ENCODE measurements around the gene CIB2.
A peak's percentile ranks its signal among the peaks of the same experiment; 100 is the strongest.

The CIB2 gene

GRCh38 chr15:78064544-78064943 lies 66.7 kb downstream of the CIB2 start:
- no peak for DNase-seq

DNA sequence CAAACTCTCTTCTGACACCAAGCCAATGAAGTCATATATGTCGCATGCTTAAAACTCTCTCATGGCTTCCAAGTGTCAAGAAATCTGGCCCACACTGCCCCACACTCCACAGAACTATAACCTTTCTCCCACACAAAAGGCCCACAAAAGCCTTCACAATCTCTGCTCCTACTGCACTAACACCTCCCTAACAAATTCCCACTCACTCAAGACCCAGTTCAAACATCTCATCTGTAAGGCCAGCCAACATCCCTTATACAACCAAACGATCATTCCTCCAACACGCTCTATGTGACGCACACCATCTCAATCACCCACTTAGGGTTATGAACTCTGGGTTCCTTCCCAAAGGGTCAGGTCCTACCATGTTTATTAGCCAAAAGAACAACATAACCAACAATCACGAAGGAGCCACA lies 67.3 kb downstream of the CIB2 start:
- DNase-seq = no peak

DNA sequence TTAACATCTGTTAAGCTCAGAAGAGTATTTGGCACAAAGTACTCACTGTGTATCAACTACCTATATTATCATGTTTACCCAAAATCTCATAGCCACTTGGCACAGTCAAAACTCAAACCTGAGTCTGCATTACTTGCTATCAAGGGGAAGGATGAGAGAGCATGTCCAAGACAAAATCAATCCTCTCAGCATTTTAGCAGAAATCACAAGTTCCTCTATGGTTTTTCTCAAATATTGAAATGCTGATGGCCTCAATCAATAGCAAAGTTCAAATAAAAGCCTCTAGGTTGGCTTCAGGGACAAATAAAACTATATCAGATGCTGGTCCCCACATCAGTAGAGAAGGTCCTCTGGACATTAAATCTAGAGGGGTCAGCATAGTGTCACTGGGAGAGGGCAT lies 68.0 kb downstream of the CIB2 start:
- DNase-seq = no peak

DNA sequence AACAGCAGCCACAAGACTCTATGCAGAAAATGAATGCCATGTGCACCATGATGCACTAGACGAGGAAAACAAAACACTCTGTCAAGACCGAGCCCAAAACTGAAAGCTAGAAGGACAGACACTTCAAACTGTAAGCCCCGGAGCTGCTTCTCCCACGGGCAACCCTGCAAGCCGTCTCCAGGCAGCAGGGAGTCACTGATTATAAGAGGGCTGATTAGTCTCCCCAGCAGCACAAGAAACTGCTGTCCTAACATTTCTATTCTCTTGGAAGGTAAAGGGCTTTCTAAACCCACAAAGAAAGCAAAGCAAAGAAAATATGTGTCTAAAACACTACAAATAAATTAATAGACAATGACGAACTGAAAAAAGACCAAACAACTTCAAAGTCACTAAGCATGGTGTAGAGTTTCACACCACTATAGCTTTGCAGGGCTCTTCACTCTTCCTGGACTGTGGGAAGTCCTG lies 69.2 kb downstream of the CIB2 start:
- DNase-seq = peak in 1 of 5 experiments; percentile 75

DNA sequence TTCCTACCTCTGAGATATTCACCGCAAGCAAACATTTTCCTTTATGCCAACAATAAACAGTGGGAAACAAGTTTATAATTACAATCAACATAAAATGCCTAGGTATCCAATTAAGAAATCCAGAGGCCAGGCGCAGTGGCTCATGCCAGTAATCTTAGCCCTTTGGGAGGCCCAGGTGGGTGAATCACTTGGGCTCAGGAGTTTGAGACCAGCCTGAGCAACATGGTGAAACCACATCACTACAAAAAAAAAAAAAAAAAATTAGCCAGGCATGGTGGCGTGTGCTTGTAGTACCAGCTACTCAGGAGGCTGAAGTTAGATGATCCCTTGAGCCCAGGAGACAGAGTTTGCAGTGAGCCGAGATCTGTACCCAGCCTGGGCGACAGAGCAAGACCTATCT lies 71.0 kb downstream of the CIB2 start:
- DNase-seq = no peak

- no peak for DNase-seq
These were observed 72.0 kb downstream of the CIB2 start for GRCh38 chr15:78059110-78059839.

- DNase-seq = no peak
These were observed 72.8 kb downstream of the CIB2 start for GRCh38 chr15:78058401-78058935.

DNA sequence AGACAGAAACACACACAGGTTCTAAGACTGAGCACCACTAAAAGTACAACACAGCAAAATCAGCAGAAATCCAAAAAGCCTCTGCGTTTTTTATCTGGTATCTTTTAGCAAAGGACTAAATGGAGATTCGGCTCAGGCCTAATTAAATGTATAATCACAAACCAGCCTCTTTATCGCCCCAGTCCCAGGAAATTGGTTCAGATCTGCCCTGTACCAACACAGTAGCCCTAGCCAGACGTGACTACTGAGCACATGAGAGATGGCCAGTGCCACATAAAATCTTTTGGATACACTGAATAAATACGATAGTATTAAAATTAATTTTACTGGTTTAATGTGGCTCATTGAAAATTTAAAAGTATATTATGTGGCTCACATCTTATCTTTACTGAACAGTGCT lies 73.4 kb downstream of the CIB2 start:
- DNase-seq = no peak

DNA sequence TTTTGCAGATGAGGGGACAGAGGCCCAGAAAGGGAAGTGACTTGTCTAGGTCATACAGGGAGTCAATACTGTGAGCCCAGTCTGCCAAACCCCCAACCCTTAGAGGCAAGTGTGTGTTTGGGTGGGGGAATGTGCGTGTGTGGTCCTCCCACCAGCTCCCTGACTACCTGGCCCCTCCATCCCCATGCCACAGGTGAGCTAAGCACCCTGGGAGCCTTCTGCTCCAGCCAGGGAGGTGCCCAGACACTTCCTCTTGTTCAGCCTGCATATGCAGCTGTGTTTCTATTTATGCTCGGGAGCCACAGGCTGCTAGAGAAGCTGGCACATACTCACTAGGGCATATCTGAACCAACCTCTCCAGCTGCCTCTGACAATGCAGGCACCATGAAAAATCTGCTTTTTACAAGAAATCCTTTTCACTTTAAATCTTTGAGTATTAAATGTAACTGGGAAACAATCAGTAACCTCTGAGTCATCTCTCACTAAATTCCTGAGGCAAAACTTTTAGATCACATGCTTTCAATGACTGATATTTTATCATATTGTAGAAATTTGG lies 74.5 kb downstream of the CIB2 start:
- DNase-seq = peak in 1 of 5 experiments; percentile 65

DNA sequence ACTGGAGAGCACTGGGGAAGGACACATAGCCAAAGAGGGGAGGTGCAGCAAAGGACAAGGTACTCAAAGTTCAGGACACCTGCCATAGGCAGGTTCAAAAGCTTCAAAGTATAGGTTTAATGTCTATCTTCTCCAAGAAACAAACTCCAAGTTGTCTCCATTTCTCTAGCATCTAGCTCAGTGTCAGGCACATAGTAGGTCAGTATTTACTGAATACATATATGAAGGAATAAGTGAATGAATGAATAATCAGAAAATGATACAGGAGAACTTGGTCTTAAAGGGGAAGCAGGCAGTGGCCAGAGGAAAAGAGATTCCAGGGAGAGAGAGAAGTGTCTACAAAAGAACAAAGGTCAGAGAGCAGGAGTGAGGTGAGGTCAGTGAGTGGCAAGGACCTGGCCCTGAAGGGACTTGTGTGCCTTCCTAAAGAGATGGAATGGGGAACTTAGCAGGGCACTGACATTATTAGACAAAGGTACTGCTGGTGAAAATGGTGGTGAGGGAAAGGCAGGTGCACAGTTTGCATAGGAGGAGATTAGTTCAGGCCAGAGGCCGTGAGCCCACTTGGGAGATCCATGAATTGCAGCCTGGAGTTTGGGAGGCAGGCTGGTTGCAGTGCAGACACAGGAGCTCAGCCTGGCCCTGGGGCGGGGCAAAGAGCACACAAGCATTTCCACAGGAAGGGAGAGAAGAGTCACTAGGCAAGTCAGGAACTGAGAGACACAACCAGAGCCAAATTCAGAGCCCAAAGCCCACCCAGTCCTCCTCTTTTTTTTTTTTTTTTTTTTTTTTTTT lies 75.1 kb downstream of the CIB2 start:
- no peak for DNase-seq

GRCh38 chr15:78054966-78055365 lies 76.3 kb downstream of the CIB2 start:
- DNase-seq = peak in 1 of 5 experiments; percentile 63

All from T-helper 2 cell (primary cell).